Stomach (tissue), 4 donors: ENCODE data around the gene PDF.

ENCODE experiments used
- EP300 ChIP-seq: sonication (generic); formaldehyde crosslinking; IDR thresholded peaks from one replicate; pipeline ENCODE4 v1.6.1; 2017; ENCODE audit warnings: antibody characterized with exemption
- POLR2A ChIP-seq, 4 donors: fragments of 450-650 bp; IDR thresholded peaks; one replicate each; pipeline ENCODE4 v1.6.1; 2016; ENCODE audit warnings: antibody characterized with exemption in 4 of 4, control low read depth in 2 of 4, mild to moderate bottlenecking in 1 of 4, moderate library complexity in 1 of 4
- POLR2AphosphoS5 ChIP-seq, 3 donors: sonication (generic); formaldehyde crosslinking; IDR thresholded peaks; one replicate each; pipeline ENCODE4 v1.6.1; 2016; ENCODE audit warnings: antibody characterized with exemption in 3 of 3
- TF ChIP-seq, protein P1 (sequence below), 7 experiments: fragments of 450-650 bp in 4 of 7; fragments of 200-600 bp in 3 of 7; sonication (generic) in 3 of 7; IDR thresholded peaks; one replicate each; pipeline ENCODE4 v1.5.1; 2016 to 2019; ENCODE audit warnings: antibody characterized with exemption in 7 of 7, control low read depth in 2 of 7, mild to moderate bottlenecking in 1 of 7

DNA sequence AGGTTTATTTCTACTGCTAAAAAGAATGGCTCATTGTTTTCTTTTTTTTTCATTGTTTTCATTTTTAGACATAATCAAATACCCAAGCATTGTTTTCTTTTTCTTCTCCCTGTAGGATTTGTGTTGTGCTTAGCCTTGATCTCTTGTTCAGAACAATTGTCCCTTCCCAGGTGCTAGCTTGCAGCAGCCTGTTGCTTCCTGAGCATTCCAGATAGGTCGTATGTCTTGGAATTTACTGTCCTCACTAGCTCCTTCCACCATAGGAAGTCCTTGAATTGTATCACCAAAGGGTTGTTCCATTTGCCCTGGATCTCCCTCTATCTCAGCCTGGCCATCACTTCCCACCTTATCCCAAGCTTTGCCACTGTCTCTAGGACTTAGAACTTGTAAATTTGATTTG is 29.2 kb downstream of the PDF start:
- TF ChIP-seq, protein P1, sequence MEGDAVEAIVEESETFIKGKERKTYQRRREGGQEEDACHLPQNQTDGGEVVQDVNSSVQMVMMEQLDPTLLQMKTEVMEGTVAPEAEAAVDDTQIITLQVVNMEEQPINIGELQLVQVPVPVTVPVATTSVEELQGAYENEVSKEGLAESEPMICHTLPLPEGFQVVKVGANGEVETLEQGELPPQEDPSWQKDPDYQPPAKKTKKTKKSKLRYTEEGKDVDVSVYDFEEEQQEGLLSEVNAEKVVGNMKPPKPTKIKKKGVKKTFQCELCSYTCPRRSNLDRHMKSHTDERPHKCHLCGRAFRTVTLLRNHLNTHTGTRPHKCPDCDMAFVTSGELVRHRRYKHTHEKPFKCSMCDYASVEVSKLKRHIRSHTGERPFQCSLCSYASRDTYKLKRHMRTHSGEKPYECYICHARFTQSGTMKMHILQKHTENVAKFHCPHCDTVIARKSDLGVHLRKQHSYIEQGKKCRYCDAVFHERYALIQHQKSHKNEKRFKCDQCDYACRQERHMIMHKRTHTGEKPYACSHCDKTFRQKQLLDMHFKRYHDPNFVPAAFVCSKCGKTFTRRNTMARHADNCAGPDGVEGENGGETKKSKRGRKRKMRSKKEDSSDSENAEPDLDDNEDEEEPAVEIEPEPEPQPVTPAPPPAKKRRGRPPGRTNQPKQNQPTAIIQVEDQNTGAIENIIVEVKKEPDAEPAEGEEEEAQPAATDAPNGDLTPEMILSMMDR (IDR thresholded peaks at IDR 0.05): no peak
- TF ChIP-seq EP300 (no peak), POLR2A (IDR thresholded peaks at IDR 0.05) (no peak), POLR2AphosphoS5 (IDR thresholded peaks at IDR 0.05) (no peak)
